GM21528 (cell line): Measurements from ENCODE around the gene GALNT17.
"Not testable (repeated sequence)": the region's sequence is repeated elsewhere in the genome, so short reads cannot be mapped to it uniquely, and the experiment has no call there.

Source experiments
- ATAC-seq: cut with Tn5 transposase; IDR thresholded peaks from one replicate; pipeline ENCODE4 v1.9.1; 2021; ENCODE audit warnings: mild to moderate bottlenecking, moderate library complexity; ENCODE audit not compliant: unreplicated experiment, low FRiP score

The GALNT17 gene

GRCh38 chr7:71598553-71598952 is 466.6 kb downstream of the GALNT17 start:
- ATAC-seq: no peak

GRCh38 chr7:71601851-71602250 is 469.9 kb downstream of the GALNT17 start:
- no peak for ATAC-seq

DNA sequence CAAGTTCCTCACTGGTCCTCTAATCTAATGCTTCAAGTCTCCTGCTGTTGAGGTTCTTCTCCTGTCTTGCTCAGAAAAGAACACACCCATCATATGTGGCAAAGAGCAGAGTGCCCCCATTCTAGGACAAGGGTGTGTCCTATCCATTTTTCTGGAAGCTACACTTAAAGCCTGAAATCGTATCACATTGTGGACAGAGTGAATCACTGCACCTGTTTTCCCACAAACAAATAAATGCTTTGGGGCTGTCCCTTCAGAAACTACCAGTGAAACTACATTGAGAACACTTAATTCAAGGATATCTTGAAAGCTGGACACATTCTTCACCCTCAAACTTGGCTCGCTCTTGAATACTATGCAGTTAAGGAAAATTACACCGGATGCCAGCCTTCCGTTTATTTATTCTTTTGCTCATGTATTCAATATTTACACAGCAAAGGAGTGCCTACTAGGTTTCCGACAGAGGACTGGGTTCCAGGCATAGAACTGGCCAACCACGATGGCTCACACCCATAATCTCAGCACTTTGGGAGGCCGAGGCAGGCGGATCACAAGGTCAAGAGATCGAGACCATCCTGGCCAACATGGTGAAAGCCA is 473.0 kb downstream of the GALNT17 start:
- no peak for ATAC-seq

GRCh38 chr7:71611986-71612385 is 480.0 kb downstream of the GALNT17 start:
- ATAC-seq: no peak

DNA sequence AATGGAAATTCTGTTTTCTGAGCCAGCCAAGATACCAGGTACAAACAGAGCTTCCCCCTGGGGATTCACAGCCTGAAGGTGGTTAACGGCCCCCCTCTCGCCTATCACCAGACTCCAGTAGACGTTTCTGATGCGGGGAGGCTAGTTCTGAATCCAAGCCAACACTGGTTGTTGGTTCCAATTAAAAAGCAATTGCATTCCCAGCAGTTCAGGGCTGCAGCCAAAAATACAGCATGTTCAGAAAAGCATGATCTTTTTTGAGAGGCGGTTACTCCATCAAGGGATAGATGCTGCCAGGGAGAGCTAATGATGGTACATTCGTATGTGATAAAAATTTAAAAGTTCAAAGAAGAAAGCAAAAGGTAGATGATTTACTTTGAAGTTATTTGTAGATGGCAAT is 481.0 kb downstream of the GALNT17 start:
- ATAC-seq: no peak

GRCh38 chr7:71613313-71613712 is 481.4 kb downstream of the GALNT17 start:
- no peak for ATAC-seq

- no peak for ATAC-seq
Measured at GRCh38 chr7:71615017-71615416, 483.1 kb downstream of the GALNT17 start.

- no peak for ATAC-seq
Measured at GRCh38 chr7:71616217-71616616, 484.3 kb downstream of the GALNT17 start.

GRCh38 chr7:71618278-71618677 is 486.3 kb downstream of the GALNT17 start:
- ATAC-seq: no peak

- no peak for ATAC-seq
Measured at GRCh38 chr7:71625545-71625944, 493.6 kb downstream of the GALNT17 start.

- no peak for ATAC-seq
Measured at GRCh38 chr7:71626206-71626605, 494.3 kb downstream of the GALNT17 start.

DNA sequence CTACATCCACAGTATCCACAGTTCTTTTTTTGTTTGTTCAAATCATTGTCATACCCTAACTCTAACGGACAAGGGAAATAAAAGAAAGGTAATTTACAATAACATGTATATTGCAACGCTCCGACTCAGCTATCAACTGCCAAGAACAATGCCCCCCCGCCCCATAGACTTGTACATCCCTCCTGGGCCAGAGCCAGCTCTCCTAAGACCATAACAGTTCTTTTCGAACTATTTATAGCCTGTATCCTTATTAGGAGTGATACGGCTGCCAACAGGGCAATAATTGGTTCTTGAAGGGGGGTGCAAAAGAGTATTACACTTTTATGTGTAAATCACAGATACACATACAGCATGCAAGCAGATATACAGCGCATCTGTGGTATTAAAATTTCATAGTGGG is 495.7 kb downstream of the GALNT17 start:
- ATAC-seq: no peak

GRCh38 chr7:71630516-71630915 is 498.6 kb downstream of the GALNT17 start:
- ATAC-seq: no peak

- no peak for ATAC-seq
Measured at GRCh38 chr7:71633551-71634008, 501.6 kb downstream of the GALNT17 start.

- ATAC-seq: not testable (repeated sequence)
Measured at GRCh38 chr7:71635849-71636248, 503.9 kb downstream of the GALNT17 start.

GRCh38 chr7:71636329-71636728 is 504.4 kb downstream of the GALNT17 start:
- ATAC-seq: no peak

DNA sequence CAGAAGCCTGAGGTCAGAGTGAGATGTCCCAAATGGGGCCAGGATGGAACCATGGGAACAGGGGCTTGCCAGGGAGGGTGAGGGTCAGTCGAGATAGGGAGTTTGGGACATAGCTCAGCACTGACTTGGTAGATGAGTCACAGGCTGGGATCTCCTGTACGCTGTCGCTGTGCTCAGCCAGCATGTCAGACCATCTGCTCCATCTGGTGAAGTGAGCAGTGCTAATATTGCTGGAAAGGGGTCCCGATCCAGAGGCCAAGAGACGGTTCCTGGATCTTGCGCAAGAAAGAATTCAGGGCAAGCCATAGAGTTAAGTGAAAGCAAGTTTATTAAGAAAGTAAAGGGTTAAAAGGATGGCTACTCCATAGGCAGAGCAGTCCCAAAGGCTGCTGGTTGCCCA is 505.6 kb downstream of the GALNT17 start:
- ATAC-seq: no peak

- no peak for ATAC-seq
Measured at GRCh38 chr7:71638108-71638507, 506.2 kb downstream of the GALNT17 start.

- no peak for ATAC-seq
Measured at GRCh38 chr7:71639382-71640085, 507.6 kb downstream of the GALNT17 start.

- ATAC-seq: not testable (repeated sequence)
Measured at GRCh38 chr7:71643031-71643430, 511.1 kb downstream of the GALNT17 start.

GRCh38 chr7:71645836-71646235 is 513.9 kb downstream of the GALNT17 start:
- ATAC-seq: no peak

DNA sequence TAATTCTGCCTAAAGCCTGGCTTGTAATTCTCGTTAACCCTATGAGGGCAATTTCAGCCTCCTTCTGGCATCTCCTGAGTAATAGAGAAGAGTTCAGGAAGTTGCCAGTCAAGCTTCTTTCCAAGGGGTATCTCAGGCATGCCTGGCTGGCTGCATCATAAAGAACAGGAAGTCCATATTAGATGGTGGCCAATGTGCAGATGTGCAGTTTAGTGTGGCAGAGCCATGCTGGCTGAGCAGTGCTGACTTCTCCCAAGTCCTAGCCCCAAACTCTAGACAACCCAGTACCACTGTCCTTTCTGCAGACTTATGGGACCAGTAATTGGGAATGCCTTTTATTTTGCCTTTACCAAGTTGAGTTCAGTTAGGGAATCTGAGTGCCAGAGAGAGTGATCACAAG is 517.9 kb downstream of the GALNT17 start:
- ATAC-seq: no peak
